Left lung (tissue), 10 donors: ENCODE measurements around the gene CELF4. TPM values are rescaled to one million over a fixed set of nuclear protein-coding genes. Genes with fewer than 3 reads are reported as not detected.

Experiments used
- ATAC-seq: fragments of 200-7000 bp; cut with Tn5 transposase; one replicate; pipeline ENCODE4 v1.9.1; 2020; ENCODE audit warnings: moderate library complexity
- DNase-seq, 4 donors: peaks; one replicate each; pipeline ENCODE4 v3.0.0-alpha.2; 2013 to 2020
- H3K27ac ChIP-seq, 2 donors: fragments of 200-600 bp; sonication (generic) in 1 of 2; one replicate each; pipeline versions ENCODE4 v1.5.0 to v1.8.0; 2020 to 2021
- H3K27me3 ChIP-seq, 2 donors: fragments of 200-600 bp; sonication (generic) in 1 of 2; one replicate each; pipeline versions ENCODE4 v1.5.0 to v1.8.0; 2020 to 2021
- H3K36me3 ChIP-seq, 2 donors: fragments of 200-600 bp; sonication (generic) in 1 of 2; one replicate each; pipeline versions ENCODE4 v1.5.0 to v1.8.0; 2020 to 2021
- H3K4me1 ChIP-seq, 2 donors: fragments of 200-600 bp; one replicate each; pipeline ENCODE4 v1.8.0; 2021
- H3K4me3 ChIP-seq, 2 donors: fragments of 200-600 bp; sonication (generic) in 1 of 2; one replicate each; pipeline versions ENCODE4 v1.5.0 to v1.8.0; 2020 to 2021; ENCODE audit warnings: mild to moderate bottlenecking in 1 of 2
- H3K9me3 ChIP-seq, 2 donors: fragments of 200-600 bp; sonication (generic) in 1 of 2; one replicate each; pipeline versions ENCODE4 v1.5.0 to v1.8.0; 2020 to 2021
- CTCF ChIP-seq, 2 donors: fragments of 200-600 bp; sonication (generic) in 1 of 2; IDR thresholded peaks; one replicate each; pipeline versions ENCODE4 v1.5.0 to v1.8.0; 2021; ENCODE audit warnings: antibody characterized with exemption in 2 of 2
- intact Hi-C, 2 donors: fragments of 100-400 bp; cut with DNase I; formaldehyde crosslinking; loops; one replicate each; pipeline versions ENCODE4 v1.11.2 to v1.14.2; 2022
- polyA plus RNA-seq, 6 donors: library from polyadenylated mRNA; unstranded; fragments of 120-200 nt; gene quantifications; one replicate each; pipeline ENCODE4 v1.2.1, GENCODE V29; 2013; ENCODE audit not compliant: insufficient read length in 6 of 6
- total RNA-seq, 2 donors: library from RNA; stranded (reverse); fragmentation: NEBNext Ultra II Directional; extraction: Animal tissue kit (Norgen Biotek cat#: 25700); gene quantifications; one replicate each; pipeline ENCODE4 v1.2.1, GENCODE V29; 2021
- donor health status: DM: no; HTN: yes; CAD: no.
- donor health status: DM: no; HTN: no; CAD: no.

CELF4 gene
- total and polyA plus RNA-seq, 8 donors = 1.1 to 10.3 (median 7.4) TPM

GRCh38 chr18:37218022-37218590, 347.5 kb downstream of the CELF4 start:
- ATAC-seq (no peak), DNase-seq (no peak)
- Histone ChIP-seq H3K36me3 (peaks cover 0 to 7% of the 10 kb centered on the region in 2 donors), H3K27ac (no peak overlapping the region), H3K4me1 (no peaks in the 10 kb centered on the region), H3K4me3 (no peak overlapping the region), H3K27me3 (no peaks in the 10 kb centered on the region), H3K9me3 (peaks cover 0 to 18% of the 10 kb centered on the region in 2 donors)
- TF ChIP-seq CTCF (IDR thresholded peaks at IDR 0.05) = no peak
- intact Hi-C loops = no loop called here

- peaks cover 0 to 12% of the 10 kb centered on the region in 2 donors for H3K9me3 ChIP-seq
- no peaks in the 10 kb centered on the region for H3K27me3 ChIP-seq
- H3K4me1 ChIP-seq = no peaks in the 10 kb centered on the region
- intact Hi-C loops = no loop called here
- no peak overlapping the region for H3K27ac ChIP-seq
- no peak for DNase-seq
- H3K36me3 ChIP-seq = no peaks in the 10 kb centered on the region
- TF ChIP-seq CTCF (IDR thresholded peaks at IDR 0.05) = no peak
- no peak for ATAC-seq
- H3K4me3 ChIP-seq = no peak overlapping the region
Observed at GRCh38 chr18:37210781-37211180, 354.8 kb downstream of the CELF4 start.

- H3K27ac ChIP-seq = no peak overlapping the region
- DNase-seq (no peak), ATAC-seq (no peak)
- no peaks in the 10 kb centered on the region for H3K27me3 ChIP-seq
- H3K4me1 ChIP-seq = no peaks in the 10 kb centered on the region
- H3K4me3 ChIP-seq = no peak overlapping the region
- intact Hi-C loops = no loop called here
- TF ChIP-seq CTCF (IDR thresholded peaks at IDR 0.05) = no peak
- no peaks in the 10 kb centered on the region for H3K36me3 ChIP-seq
- peaks cover 0 to 10% of the 10 kb centered on the region in 2 donors for H3K9me3 ChIP-seq
Observed at GRCh38 chr18:37207343-37207742, 358.3 kb downstream of the CELF4 start.

- Histone ChIP-seq H3K4me3 (no peak overlapping the region), H3K27ac (no peak overlapping the region), H3K9me3 (peaks cover 0 to 23% of the 10 kb centered on the region in 2 donors), H3K4me1 (no peaks in the 10 kb centered on the region), H3K36me3 (no peaks in the 10 kb centered on the region), H3K27me3 (no peaks in the 10 kb centered on the region)
- intact Hi-C loops = no loop called here
- ATAC-seq = no peak
- no peak for DNase-seq
- no peak for TF ChIP-seq CTCF (IDR thresholded peaks at IDR 0.05)
Observed at GRCh38 chr18:37199741-37200140, 365.9 kb downstream of the CELF4 start.
